ENCODE data around the gene PBX3.
A peak's percentile ranks its signal among the peaks of the same experiment; 100 is the strongest.

Gene PBX3

GRCh38 chr9:125747053-125747764, at the start of gene PBX3:
TSS of gene PBX3 (plus strand) at chr9:125747373.
- TF ChIP-seq CTCF (IDR thresholded peaks at IDR 0.05; ENCODE audit: low read depth, low read length): no peak
- DNase-seq (ENCODE audit: extremely low read depth, low read depth): no peak

- DNase-seq (ENCODE audit: extremely low read depth, low read depth): no peak
- TF ChIP-seq CTCF (IDR thresholded peaks at IDR 0.05; ENCODE audit: low read depth, low read length): no peak
Measured at GRCh38 chr9:125699870-125700269, 47.3 kb upstream of the PBX3 start.

GRCh38 chr9:125700791-125701190, 46.4 kb upstream of the PBX3 start:
- no peak for DNase-seq (ENCODE audit: extremely low read depth, low read depth)
- no peak for TF ChIP-seq CTCF (IDR thresholded peaks at IDR 0.05; ENCODE audit: low read depth, low read length)

- no peak for DNase-seq (ENCODE audit: extremely low read depth, low read depth)
- no peak for TF ChIP-seq CTCF (IDR thresholded peaks at IDR 0.05; ENCODE audit: low read depth, low read length)
Measured at GRCh38 chr9:125701351-125701750, 45.8 kb upstream of the PBX3 start.

GRCh38 chr9:125703662-125704061, 43.5 kb upstream of the PBX3 start:
- no peak for TF ChIP-seq CTCF (IDR thresholded peaks at IDR 0.05; ENCODE audit: low read depth, low read length)
- DNase-seq (ENCODE audit: extremely low read depth, low read depth): no peak

GRCh38 chr9:125705893-125706292, 41.3 kb upstream of the PBX3 start:
- no peak for TF ChIP-seq CTCF (IDR thresholded peaks at IDR 0.05; ENCODE audit: low read depth, low read length)

GRCh38 chr9:125706651-125707471, 40.3 kb upstream of the PBX3 start, which contains the start of gene MAPKAP1:
TSS of gene MAPKAP1 (minus strand) at chr9:125707208. CDS start at chr9:125672574, 34,634 bp downstream.
- TF ChIP-seq CTCF (IDR thresholded peaks at IDR 0.05; ENCODE audit: low read depth, low read length): no peak

More at GRCh38 chr9:125705893-125706292, 41.3 kb upstream of the PBX3 start:
- DNase-seq (ENCODE audit: extremely low read depth, low read depth): no peak

More at GRCh38 chr9:125706651-125707471, 40.3 kb upstream of the PBX3 start, which contains the start of gene MAPKAP1:
- peak; percentile 91 for DNase-seq (ENCODE audit: extremely low read depth, low read depth)
